BLaER1 treated with 17β-estradiol and CSF1 and Interleukin-3, amounts not matched to agents 10 nM and 100 nM (cell line): ENCODE measurements around the gene E4F1.

Experiments
- H3K27ac ChIP-seq, 11 experiments: shearing (Covaris generic); formaldehyde crosslinking; 2 replicates each; pipeline ENCODE4 v1.8.1; 2022
- H3K27me3 ChIP-seq, 11 experiments: shearing (Covaris generic); formaldehyde crosslinking; 2 replicates each; pipeline ENCODE4 v1.8.1; 2022
- H3K36me3 ChIP-seq, 11 experiments: shearing (Covaris generic); formaldehyde crosslinking; 2 replicates each; pipeline ENCODE4 v1.8.1; 2022
- H3K4me1 ChIP-seq, 10 experiments: shearing (Covaris generic); formaldehyde crosslinking; 2 replicates each; pipeline ENCODE4 v1.8.1; 2022
- H3K4me2 ChIP-seq, 11 experiments: shearing (Covaris generic); formaldehyde crosslinking; 2 replicates each; pipeline ENCODE4 v1.8.1; 2022
- H3K4me3 ChIP-seq, 10 experiments: shearing (Covaris generic); formaldehyde crosslinking; 2 replicates each; pipeline ENCODE4 v1.8.1; 2022
- H3K9ac ChIP-seq, 11 experiments: shearing (Covaris generic); formaldehyde crosslinking; 2 replicates each; pipeline ENCODE4 v1.8.1; 2022
- H3K9me3 ChIP-seq, 11 experiments: shearing (Covaris generic); formaldehyde crosslinking; replicated peaks in 1 of 11; 2 replicates each; pipeline ENCODE4 v1.8.1; 2022
- H4K20me1 ChIP-seq, 11 experiments: shearing (Covaris generic); formaldehyde crosslinking; 2 replicates each; pipeline ENCODE4 v1.8.1; 2022
- Cebpa-rat ChIP-seq, 11 experiments: shearing (Covaris generic); IDR thresholded peaks; 2 replicates each; pipeline ENCODE4 v1.8.1; 2022

Gene E4F1

GRCh38 chr16:2184346-2184745 lies 39.0 kb upstream of the E4F1 start:
- Histone ChIP-seq H3K9ac (peak overlapping the region in 5 of 11 experiments; percentile 32 to 66 (median 61); a peak in 4 of 22 replicates), H3K27ac (peak overlapping the region in 3 of 11 experiments; percentile 31 to 70 (median 57); a peak in 2 of 22 replicates), H3K4me2 (peak overlapping the region; percentile 70 to 93 (median 86)), H3K27me3 (no peaks in the 10 kb centered on the region; a peak in 1 of 22 replicates), H3K4me1 (peaks cover 19 to 53% (median 40%) of the 10 kb centered on the region in 10 experiments; a peak in 19 of 20 replicates), H4K20me1 (peaks cover 0 to 72% (median 37%) of the 10 kb centered on the region in 11 experiments; a peak in 16 of 22 replicates), H3K4me3 (peak overlapping the region in 2 of 10 experiments; percentile 25 to 57; a peak in 1 of 20 replicates), H3K9me3 (no peaks in the 10 kb centered on the region), H3K36me3 (peaks cover 0 to 5% (median 0%) of the 10 kb centered on the region in 11 experiments; a peak in 3 of 22 replicates)
- no peak for TF ChIP-seq Cebpa-rat (IDR thresholded peaks at IDR 0.05)

GRCh38 chr16:2184962-2185361 lies 38.4 kb upstream of the E4F1 start:
- Histone ChIP-seq H3K27ac (no peak overlapping the region), H3K9me3 (no peaks in the 10 kb centered on the region), H3K27me3 (no peaks in the 10 kb centered on the region; a peak in 1 of 22 replicates), H3K4me2 (peak overlapping the region in 7 of 11 experiments; percentile 16 to 93 (median 86); a peak in 13 of 22 replicates), H4K20me1 (peaks cover 0 to 66% (median 37%) of the 10 kb centered on the region in 11 experiments; a peak in 16 of 22 replicates), H3K4me1 (peaks cover 19 to 53% (median 40%) of the 10 kb centered on the region in 10 experiments; a peak in 19 of 20 replicates), H3K36me3 (peaks cover 0 to 3% (median 0%) of the 10 kb centered on the region in 11 experiments; a peak in 3 of 22 replicates), H3K4me3 (no peak overlapping the region), H3K9ac (peak overlapping the region in 2 of 11 experiments; percentile 13 to 61; a peak in 1 of 22 replicates)
- TF ChIP-seq Cebpa-rat (IDR thresholded peaks at IDR 0.05), result no peak

GRCh38 chr16:2186064-2186463 lies 37.3 kb upstream of the E4F1 start:
- Histone ChIP-seq H3K4me2 (no peak overlapping the region), H3K36me3 (no peaks in the 10 kb centered on the region; a peak in 1 of 22 replicates), H3K4me1 (peaks cover 19 to 58% (median 50%) of the 10 kb centered on the region in 10 experiments; a peak in 19 of 20 replicates), H3K4me3 (no peak overlapping the region), H3K27me3 (peaks cover 0 to 8% (median 0%) of the 10 kb centered on the region in 11 experiments; a peak in 2 of 22 replicates), H4K20me1 (peaks cover 0 to 61% (median 28%) of the 10 kb centered on the region in 11 experiments; a peak in 16 of 22 replicates), H3K27ac (no peak overlapping the region), H3K9ac (peak overlapping the region in 1 of 11 experiments; percentile 14; a peak in 1 of 22 replicates), H3K9me3 (no peaks in the 10 kb centered on the region)
- TF ChIP-seq Cebpa-rat (IDR thresholded peaks at IDR 0.05), result no peak

GRCh38 chr16:2186505-2186904 lies 36.9 kb upstream of the E4F1 start:
- peaks cover 19 to 60% (median 51%) of the 10 kb centered on the region in 10 experiments; a peak in 19 of 20 replicates for H3K4me1 ChIP-seq
- no peak for TF ChIP-seq Cebpa-rat (IDR thresholded peaks at IDR 0.05)
- H3K9me3 ChIP-seq, result no peaks in the 10 kb centered on the region
- peaks cover 0 to 8% (median 0%) of the 10 kb centered on the region in 11 experiments; a peak in 2 of 22 replicates for H3K27me3 ChIP-seq
- H3K4me3 ChIP-seq, result no peak overlapping the region
- no peak overlapping the region for H3K27ac ChIP-seq
- peak overlapping the region in 1 of 11 experiments; percentile 14; a peak in 1 of 22 replicates for H3K9ac ChIP-seq
- H3K4me2 ChIP-seq, result no peak overlapping the region
- peaks cover 0 to 58% (median 28%) of the 10 kb centered on the region in 11 experiments; a peak in 16 of 22 replicates for H4K20me1 ChIP-seq
- H3K36me3 ChIP-seq, result no peaks in the 10 kb centered on the region; a peak in 1 of 22 replicates

GRCh38 chr16:2187212-2187611 lies 36.2 kb upstream of the E4F1 start:
- Histone ChIP-seq H3K36me3 (no peaks in the 10 kb centered on the region; a peak in 1 of 22 replicates), H4K20me1 (peaks cover 0 to 52% (median 26%) of the 10 kb centered on the region in 11 experiments; a peak in 16 of 22 replicates), H3K4me2 (no peak overlapping the region), H3K9me3 (no peaks in the 10 kb centered on the region), H3K27me3 (peaks cover 0 to 8% (median 0%) of the 10 kb centered on the region in 11 experiments; a peak in 2 of 22 replicates), H3K4me3 (no peak overlapping the region), H3K4me1 (peaks cover 16 to 60% (median 49%) of the 10 kb centered on the region in 10 experiments; a peak in 19 of 20 replicates), H3K9ac (no peak overlapping the region), H3K27ac (no peak overlapping the region)
- TF ChIP-seq Cebpa-rat (IDR thresholded peaks at IDR 0.05), result no peak

- Histone ChIP-seq H3K4me3 (no peak overlapping the region), H3K4me1 (peaks cover 7 to 49% (median 37%) of the 10 kb centered on the region in 10 experiments; a peak in 19 of 20 replicates), H3K36me3 (no peaks in the 10 kb centered on the region), H3K27ac (no peak overlapping the region), H3K4me2 (no peak overlapping the region), H3K9me3 (no peaks in the 10 kb centered on the region), H3K9ac (no peak overlapping the region), H3K27me3 (peaks cover under 1 to 11% (median 2%) of the 10 kb centered on the region in 11 experiments; a peak in 19 of 22 replicates), H4K20me1 (peaks cover 0 to 40% (median 14%) of the 10 kb centered on the region in 11 experiments; a peak in 16 of 22 replicates)
- no peak for TF ChIP-seq Cebpa-rat (IDR thresholded peaks at IDR 0.05)
Measured at GRCh38 chr16:2188395-2188794, 35.0 kb upstream of the E4F1 start.

GRCh38 chr16:2189252-2189893 lies 34.0 kb upstream of the E4F1 start:
- peaks cover 0 to 36% (median 15%) of the 10 kb centered on the region in 11 experiments; a peak in 14 of 22 replicates for H4K20me1 ChIP-seq

GRCh38 chr16:2190002-2190658 lies 33.3 kb upstream of the E4F1 start:
- H3K4me3 ChIP-seq, result no peak overlapping the region
- H3K36me3 ChIP-seq, result no peaks in the 10 kb centered on the region
- peaks cover 0 to 36% (median 17%) of the 10 kb centered on the region in 11 experiments; a peak in 18 of 22 replicates for H4K20me1 ChIP-seq
- peaks cover 4 to 46% (median 27%) of the 10 kb centered on the region in 10 experiments; a peak in 18 of 20 replicates for H3K4me1 ChIP-seq
- no peaks in the 10 kb centered on the region for H3K9me3 ChIP-seq
- H3K4me2 ChIP-seq, result peak overlapping the region in 10 of 11 experiments; percentile 5 to 93 (median 74); a peak in 18 of 22 replicates
- H3K27me3 ChIP-seq, result peaks cover 18 to 28% (median 20%) of the 10 kb centered on the region in 11 experiments
- H3K9ac ChIP-seq, result peak overlapping the region in 7 of 11 experiments; percentile 21 to 61 (median 36); a peak in 8 of 22 replicates
- H3K27ac ChIP-seq, result no peak overlapping the region
- no peak for TF ChIP-seq Cebpa-rat (IDR thresholded peaks at IDR 0.05)

More at GRCh38 chr16:2189252-2189893, 34.0 kb upstream of the E4F1 start:
- H3K27ac ChIP-seq, result no peak overlapping the region
- peaks cover 0 to 46% (median 29%) of the 10 kb centered on the region in 10 experiments; a peak in 18 of 20 replicates for H3K4me1 ChIP-seq
- H3K4me2 ChIP-seq, result no peak overlapping the region
- no peak overlapping the region for H3K9ac ChIP-seq
- H3K36me3 ChIP-seq, result no peaks in the 10 kb centered on the region
- no peaks in the 10 kb centered on the region for H3K9me3 ChIP-seq
- H3K4me3 ChIP-seq, result no peak overlapping the region
- TF ChIP-seq Cebpa-rat (IDR thresholded peaks at IDR 0.05), result no peak
- peaks cover 10 to 20% (median 12%) of the 10 kb centered on the region in 11 experiments for H3K27me3 ChIP-seq
